ENCODE data around the gene CYP4F8.

DNA sequence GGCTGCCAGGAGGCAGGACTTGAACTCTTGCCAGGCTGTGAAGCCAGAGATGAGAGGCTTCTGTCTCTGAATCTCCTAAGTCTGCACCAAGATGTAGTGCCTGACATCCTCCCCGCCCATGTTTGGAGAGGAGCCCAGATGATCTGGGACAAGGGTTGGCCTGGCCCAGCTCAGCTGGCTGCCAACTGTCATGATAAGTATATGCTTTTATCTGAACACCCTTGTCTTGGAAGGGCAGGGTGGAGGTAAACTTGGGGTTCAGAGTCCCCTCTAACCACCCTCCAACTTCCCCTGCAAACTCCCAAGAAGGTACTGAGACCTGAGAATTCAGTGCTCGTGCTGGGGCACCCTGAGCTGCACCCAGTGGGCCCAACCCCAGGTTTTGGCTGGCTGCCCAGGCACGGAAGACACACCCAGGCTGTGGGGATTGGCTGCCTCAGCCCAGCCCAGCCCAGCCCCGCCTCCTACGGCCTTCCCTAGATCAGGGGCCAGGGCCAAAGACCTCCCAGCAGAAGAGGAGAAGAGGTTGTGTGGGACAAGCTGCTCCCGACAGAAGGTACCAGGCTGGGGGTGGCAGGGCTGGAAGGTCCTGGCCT, 57.7 kb downstream of the CYP4F8 start, which contains the start of gene CYP4F12:
- TF ChIP-seq, protein P1, sequence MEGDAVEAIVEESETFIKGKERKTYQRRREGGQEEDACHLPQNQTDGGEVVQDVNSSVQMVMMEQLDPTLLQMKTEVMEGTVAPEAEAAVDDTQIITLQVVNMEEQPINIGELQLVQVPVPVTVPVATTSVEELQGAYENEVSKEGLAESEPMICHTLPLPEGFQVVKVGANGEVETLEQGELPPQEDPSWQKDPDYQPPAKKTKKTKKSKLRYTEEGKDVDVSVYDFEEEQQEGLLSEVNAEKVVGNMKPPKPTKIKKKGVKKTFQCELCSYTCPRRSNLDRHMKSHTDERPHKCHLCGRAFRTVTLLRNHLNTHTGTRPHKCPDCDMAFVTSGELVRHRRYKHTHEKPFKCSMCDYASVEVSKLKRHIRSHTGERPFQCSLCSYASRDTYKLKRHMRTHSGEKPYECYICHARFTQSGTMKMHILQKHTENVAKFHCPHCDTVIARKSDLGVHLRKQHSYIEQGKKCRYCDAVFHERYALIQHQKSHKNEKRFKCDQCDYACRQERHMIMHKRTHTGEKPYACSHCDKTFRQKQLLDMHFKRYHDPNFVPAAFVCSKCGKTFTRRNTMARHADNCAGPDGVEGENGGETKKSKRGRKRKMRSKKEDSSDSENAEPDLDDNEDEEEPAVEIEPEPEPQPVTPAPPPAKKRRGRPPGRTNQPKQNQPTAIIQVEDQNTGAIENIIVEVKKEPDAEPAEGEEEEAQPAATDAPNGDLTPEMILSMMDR (IDR thresholded peaks at IDR 0.05; ENCODE audit: low read depth, low read length, missing input control): no peak
- TF ChIP-seq, protein P2, sequence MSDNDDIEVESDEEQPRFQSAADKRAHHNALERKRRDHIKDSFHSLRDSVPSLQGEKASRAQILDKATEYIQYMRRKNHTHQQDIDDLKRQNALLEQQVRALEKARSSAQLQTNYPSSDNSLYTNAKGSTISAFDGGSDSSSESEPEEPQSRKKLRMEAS (IDR thresholded peaks at IDR 0.05): no peak
- TF ChIP-seq GABPA (IDR thresholded peaks at IDR 0.05 in 1 of 2, conservative IDR thresholded peaks at IDR 0.05 in 1 of 2) (no peak), SP1 (IDR thresholded peaks at IDR 0.05) (peak; percentile 46), TAF1 (conservative IDR thresholded peaks at IDR 0.05) (no peak), JUND (IDR thresholded peaks at IDR 0.05) (no peak), YY1 (IDR thresholded peaks at IDR 0.05) (no peak), FOXA1 (IDR thresholded peaks at IDR 0.05) (no peak), FOXA2 (IDR thresholded peaks at IDR 0.05) (no peak), EGR1 (IDR thresholded peaks at IDR 0.05; ENCODE audit: low read depth in 2 of 2) (no peak), RAD21 (IDR thresholded peaks at IDR 0.05) (peak in 1 of 2 donors; percentile 49), NR2F2 (IDR thresholded peaks at IDR 0.05) (peak; percentile 31)
- TF ChIP-seq, protein P3, sequence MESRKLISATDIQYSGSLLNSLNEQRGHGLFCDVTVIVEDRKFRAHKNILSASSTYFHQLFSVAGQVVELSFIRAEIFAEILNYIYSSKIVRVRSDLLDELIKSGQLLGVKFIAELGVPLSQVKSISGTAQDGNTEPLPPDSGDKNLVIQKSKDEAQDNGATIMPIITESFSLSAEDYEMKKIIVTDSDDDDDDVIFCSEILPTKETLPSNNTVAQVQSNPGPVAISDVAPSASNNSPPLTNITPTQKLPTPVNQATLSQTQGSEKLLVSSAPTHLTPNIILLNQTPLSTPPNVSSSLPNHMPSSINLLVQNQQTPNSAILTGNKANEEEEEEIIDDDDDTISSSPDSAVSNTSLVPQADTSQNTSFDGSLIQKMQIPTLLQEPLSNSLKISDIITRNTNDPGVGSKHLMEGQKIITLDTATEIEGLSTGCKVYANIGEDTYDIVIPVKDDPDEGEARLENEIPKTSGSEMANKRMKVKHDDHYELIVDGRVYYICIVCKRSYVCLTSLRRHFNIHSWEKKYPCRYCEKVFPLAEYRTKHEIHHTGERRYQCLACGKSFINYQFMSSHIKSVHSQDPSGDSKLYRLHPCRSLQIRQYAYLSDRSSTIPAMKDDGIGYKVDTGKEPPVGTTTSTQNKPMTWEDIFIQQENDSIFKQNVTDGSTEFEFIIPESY (IDR thresholded peaks at IDR 0.05): no peak
- TF ChIP-seq, protein P4, sequence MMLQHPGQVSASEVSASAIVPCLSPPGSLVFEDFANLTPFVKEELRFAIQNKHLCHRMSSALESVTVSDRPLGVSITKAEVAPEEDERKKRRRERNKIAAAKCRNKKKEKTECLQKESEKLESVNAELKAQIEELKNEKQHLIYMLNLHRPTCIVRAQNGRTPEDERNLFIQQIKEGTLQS (IDR thresholded peaks at IDR 0.05): no peak

All from liver (tissue), 3 donors.